Pancreas (tissue), 10 donors: ENCODE measurements around the gene PSMB3. TPM values are rescaled to one million over a fixed set of nuclear protein-coding genes. Genes with fewer than 3 reads are reported as not detected.
A peak's percentile ranks its signal among the peaks of the same experiment; 100 is the strongest.

Experiments used
- ATAC-seq, 4 donors: fragments of 200-7000 bp; cut with Tn5 transposase; one replicate each; pipeline versions ENCODE4 v1.8.0 to v1.9.1; 2020; ENCODE audit warnings: mild to moderate bottlenecking in 4 of 4, moderate library complexity in 4 of 4
- DNase-seq, 6 donors: peaks; one replicate each; pipeline ENCODE4 v3.0.0-alpha.2; 2020
- FAIRE-seq: peaks from 2 replicates; lab custom pipeline; 2012; peaks lifted over from hg19 to GRCh38; lab: Jason Lieb, UNC
- H3K27ac ChIP-seq, 4 donors: fragments of 200-600 bp; sonication (generic); 1 replicate in 3 of 4; 2 replicates in 1 of 4; pipeline versions ENCODE4 v1.5.0 to v1.8.0; 2020
- H3K27me3 ChIP-seq, 4 donors: fragments of 200-600 bp; one replicate each; pipeline ENCODE4 v1.8.0; 2021
- H3K36me3 ChIP-seq, 3 donors: fragments of 200-600 bp; sonication (generic) in 1 of 3; one replicate each; pipeline versions ENCODE4 v1.5.0 to v1.8.0; 2020 to 2021
- H3K4me1 ChIP-seq, 3 donors: fragments of 200-600 bp; one replicate each; pipeline ENCODE4 v1.8.0; 2021
- H3K4me3 ChIP-seq, 4 donors: fragments of 200-600 bp; sonication (generic) in 2 of 4; one replicate each; pipeline versions ENCODE4 v1.5.0 to v1.8.0; 2020 to 2021
- H3K9me3 ChIP-seq, 4 donors: fragments of 200-600 bp; one replicate each; pipeline ENCODE4 v1.8.0; 2021
- CTCF ChIP-seq, 4 donors: fragments of 200-600 bp; sonication (generic) in 3 of 4; IDR thresholded peaks; one replicate each; pipeline versions ENCODE4 v1.5.0 to v1.8.0; 2021; ENCODE audit warnings: antibody characterized with exemption in 4 of 4
- WGBS, 2 donors: extraction: QIAGEN DNeasy Blood & Tissue Kit; methylation state at CpG; one replicate each; pipeline ENCODE4 v1.1.7; 2013; 5-methylcytosine and 5-hydroxymethylcytosine counted together
- intact Hi-C, 3 donors: fragments of 100-400 bp; cut with DNase I; formaldehyde crosslinking; loops; one replicate each; pipeline versions ENCODE4 v1.11.1 to v1.14.2; 2022
- polyA plus RNA-seq, 2 donors: library from polyadenylated mRNA; stranded (reverse); fragments of 200-250 nt; gene quantifications; one replicate each; pipeline ENCODE4 v1.2.3, GENCODE V29; 2013
- total RNA-seq, 6 donors: library from RNA; stranded (reverse); fragmentation: NEBNext Ultra II Directional in 4 of 6; extraction: Animal tissue kit (Norgen Biotek cat#: 25700) in 4 of 6; gene quantifications; one replicate each; pipeline versions ENCODE4 v1.2.1 to v1.2.4, GENCODE V29; 2021 to 2023
- donor health status: healthy with polysubstance abuse.
- donor health status: DM: no; HTN: no; CAD: no; lungs with moderate emphysema.
- donor health status: DM: no; HTN: no; CAD: no.
- donor health status: control.
- donor health status: control.
- donor health status: Bipolar disorder and iron deficiency.
- donor health status: DM: yes; HTN: yes; CAD: no.
- donor health status: DM: no; HTN: no; CAD: no.
- donor health status: DM: no; HTN: no; CAD: no.
- donor health status: DM: yes; HTN: yes; CAD: no.

PSMB3 gene
- total and polyA plus RNA-seq, 8 donors, result 27.7 to 107 (median 62.7) TPM

GRCh38 chr17:38709104-38709820 lies 43.3 kb upstream of the PSMB3 start:
- H3K9me3 ChIP-seq, result no peaks in the 10 kb centered on the region
- H3K4me3 ChIP-seq, result no peak overlapping the region
- H3K4me1 ChIP-seq, result peaks cover 0 to 5% (median 5%) of the 10 kb centered on the region in 3 donors
- FAIRE-seq, result no peak
- intact Hi-C loops, result no loop called here
- peak in 1 of 6 donors; percentile 12 for DNase-seq
- WGBS, 2 donors, result 89 to 91% methylated on average over 18 of the region's 18 CpGs
- no peaks in the 10 kb centered on the region for H3K27me3 ChIP-seq
- no peak overlapping the region for H3K27ac ChIP-seq
- no peak for TF ChIP-seq CTCF (IDR thresholded peaks at IDR 0.05)
- ATAC-seq, result no peak
- peaks cover 0 to 9% (median 5%) of the 10 kb centered on the region in 3 donors for H3K36me3 ChIP-seq

- H3K27ac ChIP-seq, result no peak overlapping the region
- H3K4me1 ChIP-seq, result peaks cover 0 to 5% (median 5%) of the 10 kb centered on the region in 3 donors
Observed at GRCh38 chr17:38709864-38710603, 42.5 kb upstream of the PSMB3 start.

GRCh38 chr17:38710604-38710962 lies 42.0 kb upstream of the PSMB3 start:
- FAIRE-seq, result no peak
- no peaks in the 10 kb centered on the region for H3K27me3 ChIP-seq
- 85 to 88% methylated on average over 3 of the region's 3 CpGs for WGBS, 2 donors
- ATAC-seq, result no peak
- H3K4me1 ChIP-seq, result peaks cover 0 to 5% (median 5%) of the 10 kb centered on the region in 3 donors
- H3K36me3 ChIP-seq, result peaks cover 0 to 9% (median 6%) of the 10 kb centered on the region in 3 donors
- H3K9me3 ChIP-seq, result no peaks in the 10 kb centered on the region
- no peak for TF ChIP-seq CTCF (IDR thresholded peaks at IDR 0.05)
- intact Hi-C loops, result no loop called here
- DNase-seq, result no peak
- H3K4me3 ChIP-seq, result no peak overlapping the region
- H3K27ac ChIP-seq, result no peak overlapping the region

More at GRCh38 chr17:38709864-38710603, 42.5 kb upstream of the PSMB3 start:
- DNase-seq (no peak), ATAC-seq (no peak), FAIRE-seq (no peak)
- no peak overlapping the region for H3K4me3 ChIP-seq
- no peaks in the 10 kb centered on the region for H3K27me3 ChIP-seq
- intact Hi-C loops, result no loop called here
- WGBS, 2 donors, result 68% methylated on average over 13 of the region's 13 CpGs
- no peak for TF ChIP-seq CTCF (IDR thresholded peaks at IDR 0.05)
- H3K36me3 ChIP-seq, result peaks cover 0 to 9% (median 6%) of the 10 kb centered on the region in 3 donors
- H3K9me3 ChIP-seq, result no peaks in the 10 kb centered on the region

GRCh38 chr17:38710985-38711384 lies 41.6 kb upstream of the PSMB3 start:
- FAIRE-seq (no peak), DNase-seq (no peak), ATAC-seq (no peak)
- H3K4me3 ChIP-seq, result no peak overlapping the region
- intact Hi-C loops, result no loop called here
- H3K27me3 ChIP-seq, result no peaks in the 10 kb centered on the region
- H3K9me3 ChIP-seq, result no peaks in the 10 kb centered on the region
- no peak overlapping the region for H3K27ac ChIP-seq
- peaks cover 0 to 5% (median 5%) of the 10 kb centered on the region in 3 donors for H3K4me1 ChIP-seq
- 68 to 70% methylated on average over 5 of the region's 5 CpGs for WGBS, 2 donors
- no peak for TF ChIP-seq CTCF (IDR thresholded peaks at IDR 0.05)
- peaks cover 0 to 11% (median 6%) of the 10 kb centered on the region in 3 donors for H3K36me3 ChIP-seq
